Mucosa of stomach (tissue), 1 donor: ENCODE data around the gene ITGAL.
A peak's percentile ranks its signal among the peaks of the same experiment; 100 is the strongest.

Experiments used
- H3K27me3 ChIP-seq: one replicate; pipeline ENCODE4 v1.7.0; 2013; ENCODE audit warnings: mild to moderate bottlenecking, low read length; ENCODE audit not compliant: control insufficient read depth, insufficient read depth
- H3K36me3 ChIP-seq: one replicate; pipeline ENCODE4 v1.7.0; 2013; ENCODE audit warnings: low read length; ENCODE audit not compliant: control insufficient read depth, insufficient read depth
- H3K4me1 ChIP-seq: one replicate; pipeline ENCODE4 v1.7.0; 2013; ENCODE audit warnings: mild to moderate bottlenecking, low read length; ENCODE audit not compliant: control insufficient read depth, insufficient read depth
- H3K4me3 ChIP-seq: one replicate; pipeline ENCODE4 v1.7.0; 2013; ENCODE audit warnings: low read length
- H3K9ac ChIP-seq: one replicate; pipeline ENCODE4 v1.7.0; 2013; ENCODE audit warnings: mild to moderate bottlenecking, low read length, moderate library complexity
- H3K9me3 ChIP-seq: one replicate; pipeline ENCODE4 v1.7.0; 2013; ENCODE audit warnings: mild to moderate bottlenecking, low read length, moderate library complexity; ENCODE audit not compliant: control insufficient read depth
- donor health status: Pancreatic carcinoma.

Gene ITGAL

DNA sequence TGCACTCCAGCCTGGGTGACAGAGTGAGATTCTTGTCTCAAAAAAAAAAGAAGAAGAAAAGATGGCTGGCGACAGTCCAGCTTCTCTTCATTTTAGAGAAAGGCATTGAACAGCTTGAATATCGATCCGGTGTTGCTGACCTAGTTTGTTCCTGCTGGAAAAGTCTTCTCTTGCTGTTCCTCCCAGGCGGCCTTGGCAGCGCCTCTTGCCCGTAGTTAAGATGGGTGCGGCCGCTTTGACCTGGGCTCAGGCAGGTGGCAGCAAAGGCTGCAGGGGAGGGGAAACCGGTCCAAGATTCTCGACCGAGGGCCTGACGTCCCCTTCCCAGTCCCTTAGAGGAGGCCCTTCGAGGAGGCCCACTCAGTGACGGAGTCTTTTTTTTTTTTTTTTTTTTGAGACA is 89.5 kb downstream of the ITGAL start:
- Histone ChIP-seq H3K36me3 (no peaks in the 10 kb centered on the region), H3K9me3 (no peaks in the 10 kb centered on the region), H3K9ac (no peak overlapping the region), H3K4me1 (peaks cover 17% of the 10 kb centered on the region), H3K27me3 (no peaks in the 10 kb centered on the region), H3K4me3 (no peak overlapping the region)

DNA sequence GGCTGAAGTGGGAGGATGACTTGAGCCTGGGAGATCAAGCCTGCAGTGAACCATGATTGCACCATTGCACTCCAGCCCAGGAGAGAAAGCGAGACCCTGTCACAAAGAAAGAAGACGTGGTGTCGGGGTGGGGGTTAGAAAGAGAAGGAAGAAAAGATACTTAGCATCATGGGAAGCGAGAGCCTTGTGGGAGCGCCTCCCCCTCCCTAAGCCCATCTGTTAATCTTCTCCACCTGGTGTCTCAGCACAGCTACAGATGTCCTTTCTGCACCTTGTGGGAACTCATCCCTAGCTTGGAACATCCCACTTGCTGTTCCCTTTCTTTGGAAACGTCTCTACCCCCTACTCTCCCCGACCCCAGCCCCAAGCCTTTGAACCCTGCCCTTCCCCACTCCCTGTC is 93.0 kb downstream of the ITGAL start:
- Histone ChIP-seq H3K9ac (no peak overlapping the region), H3K9me3 (no peaks in the 10 kb centered on the region), H3K27me3 (no peaks in the 10 kb centered on the region), H3K36me3 (no peaks in the 10 kb centered on the region), H3K4me3 (no peak overlapping the region), H3K4me1 (peaks cover 6% of the 10 kb centered on the region)

DNA sequence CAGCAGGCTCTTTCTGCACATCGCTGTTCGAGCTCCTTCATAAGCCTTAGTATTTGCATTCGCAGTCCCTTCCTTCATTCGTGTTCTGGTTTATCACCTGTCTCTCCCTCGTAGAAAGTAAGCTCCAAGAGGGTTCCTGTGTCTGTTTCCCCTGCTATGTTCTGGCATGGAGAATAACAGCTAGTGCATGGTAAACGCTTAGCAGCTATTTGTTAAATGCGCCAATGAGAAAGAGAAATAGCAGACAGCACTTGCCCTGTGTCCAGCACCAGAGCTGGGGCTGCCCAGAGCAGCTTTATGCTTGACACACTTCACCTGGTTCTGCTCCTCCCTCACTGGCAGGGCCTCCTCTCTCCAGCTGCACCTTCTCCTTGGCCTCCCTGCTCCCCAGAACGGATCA is 93.4 kb downstream of the ITGAL start:
- no peaks in the 10 kb centered on the region for H3K9me3 ChIP-seq
- H3K9ac ChIP-seq, result no peak overlapping the region
- H3K27me3 ChIP-seq, result no peaks in the 10 kb centered on the region
- H3K4me1 ChIP-seq, result peaks cover 8% of the 10 kb centered on the region
- H3K4me3 ChIP-seq, result no peak overlapping the region
- no peaks in the 10 kb centered on the region for H3K36me3 ChIP-seq

DNA sequence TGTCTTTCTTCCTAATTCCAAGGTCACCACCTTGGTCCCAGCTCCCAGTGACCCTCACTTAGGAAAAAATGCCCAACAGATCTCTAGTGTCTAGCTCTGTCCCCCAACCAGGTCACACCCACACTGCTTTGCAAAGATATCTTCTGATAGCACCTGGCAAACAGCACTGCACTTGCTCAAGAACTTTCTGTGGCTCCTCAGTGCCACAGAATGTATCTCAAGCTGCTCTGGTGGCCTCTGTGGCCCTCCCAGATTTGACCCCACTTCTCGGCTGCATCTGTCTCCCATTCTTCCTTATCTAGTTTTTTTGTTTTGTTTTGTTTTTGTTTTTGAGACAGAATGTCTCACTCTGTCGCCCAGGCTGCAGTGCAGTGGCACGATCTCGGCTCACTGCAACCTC is 94.0 kb downstream of the ITGAL start:
- H3K4me3 ChIP-seq, result no peak overlapping the region
- H3K9ac ChIP-seq, result no peak overlapping the region
- H3K27me3 ChIP-seq, result no peaks in the 10 kb centered on the region
- H3K9me3 ChIP-seq, result no peaks in the 10 kb centered on the region
- H3K4me1 ChIP-seq, result peaks cover 10% of the 10 kb centered on the region
- no peaks in the 10 kb centered on the region for H3K36me3 ChIP-seq

DNA sequence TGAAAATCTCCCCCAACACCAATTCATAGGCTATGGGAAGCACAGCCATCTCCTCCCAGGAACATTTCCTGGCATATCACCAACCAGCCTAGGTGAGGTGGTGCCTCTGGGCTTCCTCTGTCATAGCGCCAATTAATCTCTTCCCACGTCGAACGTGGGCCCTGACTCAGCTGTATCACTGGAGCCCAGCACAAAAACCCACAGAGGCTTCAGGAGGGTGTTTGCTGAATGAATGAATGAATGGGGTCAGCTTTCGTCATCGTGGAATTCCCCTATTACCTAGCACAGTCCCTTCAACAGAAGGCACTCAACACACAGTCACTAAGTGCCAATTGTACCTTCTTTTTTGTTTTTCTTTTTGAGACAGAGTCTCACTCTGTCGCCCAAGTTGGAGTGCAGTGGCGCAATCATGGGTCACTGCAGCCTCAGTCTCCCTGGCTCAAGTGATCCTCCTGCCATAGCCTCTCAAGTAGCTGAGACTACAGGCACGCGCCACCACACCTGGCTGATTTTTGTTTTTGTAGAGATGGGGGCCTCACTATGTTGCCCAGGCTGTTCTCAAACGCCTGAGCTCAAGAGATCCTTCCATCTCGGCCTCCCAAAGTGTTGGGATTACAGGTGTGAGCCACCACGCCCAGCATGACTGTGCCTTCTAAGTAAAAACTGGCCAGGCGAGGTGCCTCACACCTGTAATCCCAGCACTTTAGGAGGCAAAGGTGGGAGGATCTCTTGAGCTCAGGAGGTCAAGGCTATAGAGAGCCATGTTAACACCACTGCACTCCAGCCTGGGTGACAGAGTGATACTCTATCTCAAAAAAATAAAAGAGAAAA is 94.8 kb downstream of the ITGAL start:
- no peaks in the 10 kb centered on the region for H3K9me3 ChIP-seq
- H3K4me3 ChIP-seq, result no peak overlapping the region
- H3K9ac ChIP-seq, result no peak overlapping the region
- H3K27me3 ChIP-seq, result no peaks in the 10 kb centered on the region
- peaks cover 14% of the 10 kb centered on the region for H3K4me1 ChIP-seq
- H3K36me3 ChIP-seq, result no peaks in the 10 kb centered on the region

DNA sequence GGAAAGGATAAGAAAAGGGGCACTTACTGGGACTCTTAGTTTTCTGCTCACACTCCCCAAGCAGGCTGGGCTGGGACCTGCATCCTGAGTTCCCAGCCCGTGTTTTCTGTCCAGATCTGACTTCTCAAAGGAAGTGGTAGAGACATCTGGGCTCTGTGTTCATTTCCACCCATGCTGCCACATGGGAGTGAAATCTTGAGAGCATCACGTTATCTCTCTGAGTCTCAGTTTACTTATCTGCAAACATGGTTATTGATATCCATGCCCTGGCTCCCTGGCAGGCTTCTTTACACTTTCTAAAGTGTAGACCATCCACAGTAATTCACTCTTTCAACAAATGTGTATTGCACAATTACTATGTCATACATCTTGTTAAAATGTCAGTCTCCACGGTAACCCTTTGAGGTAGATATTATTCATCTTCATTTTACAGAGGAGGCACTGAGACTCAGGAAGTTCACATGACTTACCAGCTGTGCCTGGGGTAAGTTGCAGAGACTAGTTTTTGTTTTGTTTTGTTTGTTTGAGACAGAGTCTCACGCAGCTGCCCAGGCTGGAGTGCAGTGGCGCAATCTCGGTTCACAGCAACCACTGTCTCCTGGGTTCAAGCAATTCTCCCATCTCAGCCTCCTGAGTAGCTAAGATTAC is 95.6 kb downstream of the ITGAL start:
- H3K9ac ChIP-seq, result no peak overlapping the region
- H3K36me3 ChIP-seq, result no peaks in the 10 kb centered on the region
- H3K4me1 ChIP-seq, result peaks cover 16% of the 10 kb centered on the region
- no peaks in the 10 kb centered on the region for H3K9me3 ChIP-seq
- H3K4me3 ChIP-seq, result no peak overlapping the region
- no peaks in the 10 kb centered on the region for H3K27me3 ChIP-seq

DNA sequence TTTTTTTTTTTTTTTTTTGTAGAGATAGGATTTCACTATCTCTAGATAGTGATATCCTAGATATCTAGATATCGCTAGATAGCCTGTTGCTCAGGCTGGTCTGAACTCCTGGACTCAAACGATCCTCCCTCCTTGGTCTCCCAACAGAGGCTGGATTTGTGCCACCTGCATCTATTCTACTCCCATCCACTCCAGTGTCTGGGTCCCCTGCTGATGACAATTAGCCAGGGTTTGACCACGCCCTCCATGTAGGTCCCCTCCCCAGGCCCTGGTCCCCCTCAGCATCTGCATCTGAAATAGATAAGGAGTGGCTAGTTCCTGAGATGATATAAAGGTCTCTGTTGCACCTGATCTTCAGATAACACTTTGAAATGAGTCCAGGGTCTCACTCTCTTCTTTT is 96.7 kb downstream of the ITGAL start:
- H3K27me3 ChIP-seq, result no peaks in the 10 kb centered on the region
- peaks cover 16% of the 10 kb centered on the region for H3K4me1 ChIP-seq
- no peak overlapping the region for H3K9ac ChIP-seq
- H3K4me3 ChIP-seq, result no peak overlapping the region
- no peaks in the 10 kb centered on the region for H3K36me3 ChIP-seq
- no peaks in the 10 kb centered on the region for H3K9me3 ChIP-seq

DNA sequence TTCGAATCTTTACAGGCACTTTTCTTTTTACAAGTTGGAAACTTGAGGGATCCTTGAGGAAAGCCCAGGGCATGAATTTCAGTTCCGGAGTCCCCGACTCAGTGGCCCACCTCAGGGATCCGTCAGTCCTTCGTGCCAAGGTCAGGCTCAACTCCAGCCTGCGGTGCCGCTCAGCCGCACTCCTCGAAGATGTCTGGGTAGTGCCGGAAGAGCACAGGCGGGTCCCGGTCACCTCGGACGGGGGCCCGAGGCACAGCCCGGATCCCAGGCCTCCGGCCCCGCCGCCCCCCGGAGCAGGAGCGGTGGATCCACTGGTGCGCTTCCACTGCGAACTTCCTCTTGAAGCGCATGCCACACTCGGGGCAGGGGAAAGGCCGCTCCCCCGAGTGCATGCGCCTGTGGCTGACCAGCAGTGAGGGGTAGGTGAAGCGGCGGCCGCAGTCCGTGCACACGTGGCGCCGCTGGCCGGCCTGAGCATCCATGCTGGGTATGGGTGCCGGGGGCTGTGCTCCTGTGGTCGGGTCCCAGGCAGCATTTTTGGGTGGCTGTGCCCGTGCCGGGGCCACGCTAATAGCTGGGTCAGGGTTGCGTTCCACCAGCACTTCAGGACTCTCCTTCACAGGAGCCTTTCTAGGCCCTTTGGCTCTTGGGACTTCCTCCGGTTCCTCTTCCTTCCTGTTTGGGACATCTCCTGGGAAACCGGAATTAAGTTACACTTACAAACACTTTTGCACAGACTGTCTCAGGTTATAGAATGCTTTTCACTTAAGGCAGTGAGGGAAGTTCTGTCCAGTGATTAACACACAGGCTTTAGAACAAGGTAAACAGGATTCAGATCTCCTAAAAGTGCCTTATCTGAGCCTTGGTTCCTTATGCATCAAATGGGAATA is 97.4 kb downstream of the ITGAL start:
- H3K36me3 ChIP-seq, result no peaks in the 10 kb centered on the region
- H3K9me3 ChIP-seq, result no peaks in the 10 kb centered on the region
- no peaks in the 10 kb centered on the region for H3K27me3 ChIP-seq
- H3K4me3 ChIP-seq, result no peak overlapping the region
- H3K4me1 ChIP-seq, result peaks cover 16% of the 10 kb centered on the region
- no peak overlapping the region for H3K9ac ChIP-seq

DNA sequence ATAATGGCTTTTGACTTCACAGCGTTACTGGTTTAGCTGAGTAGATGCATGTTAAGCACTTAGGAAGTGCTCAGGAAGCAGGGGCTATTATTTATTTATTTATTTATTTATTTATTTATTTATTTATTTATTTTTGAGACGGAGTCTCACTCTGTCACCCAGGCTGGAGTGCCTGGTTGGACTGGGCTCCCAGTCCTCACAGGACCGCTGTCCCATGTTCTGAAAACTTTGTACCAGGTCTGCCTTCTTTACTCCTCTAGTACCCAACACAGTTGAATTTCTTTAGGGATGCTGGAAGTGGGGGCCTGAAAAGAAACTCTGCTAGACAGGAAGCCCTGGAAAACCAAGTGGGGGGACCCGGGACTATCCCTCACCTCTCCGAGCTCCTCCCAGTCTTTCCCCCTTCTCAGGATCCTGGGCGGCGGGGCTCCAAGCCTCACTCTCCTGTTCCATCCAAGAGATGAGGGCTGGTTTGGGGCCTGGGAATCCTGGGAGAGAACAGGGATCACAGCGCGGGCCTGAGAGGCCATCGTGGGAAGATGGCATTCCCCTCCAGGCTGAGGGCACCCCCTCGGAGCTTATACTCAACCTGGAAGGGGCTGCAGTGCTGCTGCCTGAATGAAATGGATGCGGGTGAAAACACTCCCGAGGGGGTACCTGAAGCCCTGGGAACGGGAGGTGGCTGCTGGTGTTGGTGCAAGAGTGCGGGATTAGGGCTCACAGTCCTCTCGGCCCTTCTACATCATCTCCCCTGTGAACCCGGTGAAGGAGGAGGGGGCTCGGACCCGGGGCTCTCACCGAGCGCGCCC is 98.3 kb downstream of the ITGAL start:
- Histone ChIP-seq H3K4me3 (peak overlapping the region; percentile 79), H3K4me1 (peaks cover 16% of the 10 kb centered on the region)

DNA sequence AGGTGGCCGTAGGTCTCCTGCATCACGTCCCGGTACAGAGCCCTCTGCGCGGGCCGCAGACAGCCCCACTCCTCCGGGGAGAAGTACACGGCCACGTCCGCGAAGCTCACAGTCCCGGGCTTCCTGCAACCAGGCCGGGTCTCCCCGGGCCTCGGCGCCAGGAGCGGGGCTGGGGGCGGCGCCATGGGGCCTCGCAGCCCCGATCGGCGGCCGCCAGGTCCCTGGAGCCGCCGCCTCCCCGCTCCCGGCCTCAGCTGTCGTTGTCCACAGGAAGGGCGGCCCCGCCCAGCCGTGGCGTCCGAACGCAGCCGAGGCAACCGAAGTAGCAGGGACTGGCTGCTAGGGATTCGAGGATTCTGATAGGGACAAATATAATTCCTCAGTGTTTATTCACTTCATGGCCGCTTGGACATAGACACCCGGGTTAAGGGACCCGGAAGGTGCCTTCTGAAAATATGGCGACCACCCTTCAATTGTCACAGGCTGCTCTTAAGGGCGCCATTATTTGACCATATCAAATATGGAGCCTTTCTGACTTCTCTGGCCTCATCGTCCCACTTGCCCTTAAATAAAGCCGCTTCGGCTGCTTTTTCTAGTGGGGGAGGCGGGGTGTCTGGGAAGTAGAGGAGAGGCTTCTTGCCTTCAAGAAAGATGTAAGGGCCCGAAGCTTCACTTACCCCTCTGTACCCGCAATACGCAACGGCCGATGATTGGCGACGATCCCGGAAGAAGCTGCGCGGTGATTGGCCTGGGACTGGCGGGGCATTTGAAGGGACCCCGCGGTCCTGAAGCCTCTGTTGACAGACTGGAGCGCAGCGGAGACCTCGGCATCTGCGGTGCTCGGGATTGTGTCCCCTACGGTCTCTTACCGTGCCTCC is 99.1 kb downstream of the ITGAL start, which contains the start of gene ZNF688:
ZNF688 (minus strand) TSS at position 270 of the 878 bp plus-strand sequence; CDS start at position 185, 85 bp downstream.
- Histone ChIP-seq H3K9ac (peak within 1 kb of the TSS; percentile 95), H3K9me3 (no peaks in the 10 kb centered on the region), H3K4me3 (peak within 1 kb of the TSS; percentile 79), H3K4me1 (peaks cover 16% of the 10 kb centered on the region), H3K27me3 (no peaks in the 10 kb centered on the region), H3K36me3 (no peaks in the 10 kb centered on the region)

More for the DNA sequence above, 98.3 kb downstream of the ITGAL start:
- Histone ChIP-seq H3K27me3 (no peaks in the 10 kb centered on the region), H3K36me3 (no peaks in the 10 kb centered on the region), H3K9me3 (no peaks in the 10 kb centered on the region), H3K9ac (peak overlapping the region; percentile 95)
